Hepatocyte (in vitro differentiated cells): ENCODE data around the gene PRKG1. TPM values are rescaled to one million over a fixed set of nuclear protein-coding genes. Genes with fewer than 3 reads are reported as not detected.

Experiments
- DNase-seq: peaks from one replicate; pipeline ENCODE4 v3.0.0-alpha.2; 2016; ENCODE audit warnings: low spot score
- H2AFZ ChIP-seq: fragments of 200-600 bp; sonication (generic); 2 replicates; pipeline ENCODE4 v1.6.0; 2016; ENCODE audit warnings: antibody characterized with exemption, mild to moderate bottlenecking
- H3K27ac ChIP-seq: fragments of 200-600 bp; sonication (generic); 2 replicates; pipeline ENCODE4 v1.5.1; 2016; ENCODE audit warnings: mild to moderate bottlenecking
- H3K27me3 ChIP-seq: fragments of 200-600 bp; sonication (generic); 2 replicates; pipeline ENCODE4 v1.6.1; 2016
- H3K36me3 ChIP-seq: fragments of 200-600 bp; sonication (generic); replicated peaks from 2 replicates; pipeline ENCODE4 v1.5.1; 2016; ENCODE audit warnings: low read depth; ENCODE audit not compliant: insufficient read depth
- H3K4me1 ChIP-seq: fragments of 200-600 bp; sonication (generic); 2 replicates; pipeline ENCODE4 v1.5.1; 2016; ENCODE audit warnings: mild to moderate bottlenecking, moderate library complexity; ENCODE audit not compliant: insufficient read depth
- H3K4me2 ChIP-seq: fragments of 200-600 bp; sonication (generic); 2 replicates; pipeline ENCODE4 v1.6.0; 2016
- H3K4me3 ChIP-seq: fragments of 200-600 bp; sonication (generic); 2 replicates; pipeline ENCODE4 v1.5.1; 2016; ENCODE audit warnings: mild to moderate bottlenecking
- H3K79me2 ChIP-seq: fragments of 200-600 bp; sonication (generic); 2 replicates; pipeline ENCODE4 v1.6.0; 2017; ENCODE audit warnings: mild to moderate bottlenecking
- H3K9me2 ChIP-seq: fragments of 200-600 bp; sonication (generic); replicated peaks from 2 replicates; pipeline ENCODE4 v1.6.0; 2017; ENCODE audit warnings: mild to moderate bottlenecking; ENCODE audit not compliant: insufficient read depth
- H3K9me3 ChIP-seq: fragments of 200-600 bp; sonication (generic); 2 replicates; pipeline ENCODE4 v1.5.1; 2016; ENCODE audit warnings: low read depth, mild to moderate bottlenecking
- H4K20me1 ChIP-seq: fragments of 200-600 bp; sonication (generic); 2 replicates; pipeline ENCODE4 v1.6.0; 2016; ENCODE audit warnings: mild to moderate bottlenecking; ENCODE audit not compliant: insufficient read depth, poor library complexity, severe bottlenecking
- EZH2 ChIP-seq: fragments of 200-600 bp; sonication (generic); IDR thresholded peaks from 2 replicates; pipeline ENCODE4 v1.6.1; 2016; ENCODE audit warnings: antibody characterized with exemption, mild to moderate bottlenecking, borderline replicate concordance
- EZH2phosphoT487 ChIP-seq: fragments of 200-600 bp; sonication (generic); IDR thresholded peaks from one replicate; pipeline ENCODE4 v1.6.1; 2018; ENCODE audit warnings: antibody characterized with exemption, mild to moderate bottlenecking, low read depth, moderate library complexity; ENCODE audit not compliant: unreplicated experiment, severe bottlenecking
- WGBS: methylation state at CpG from one replicate; pipeline ENCODE4 v1.1.6; 2016; ENCODE audit warnings: low lambda C conversion rate; ENCODE audit errors: missing lambda C conversion rate; 5-methylcytosine and 5-hydroxymethylcytosine counted together
- polyA plus RNA-seq: library from polyadenylated mRNA; unstranded; fragments of >200 nt; fragmentation: Nextera tagmentation; extraction: Ambion mirVana; gene quantifications from 2 replicates; pipeline ENCODE4 v1.2.1, GENCODE V29; 2016
- total RNA-seq: library from RNA; depleted of rRNA; stranded (reverse); fragments of >200 nt; gene quantifications from 2 replicates; pipeline ENCODE4 v1.2.3, GENCODE V29; 2014
- TF ChIP-seq, protein P1 (sequence below): fragments of 200-600 bp; sonication (generic); IDR thresholded peaks from 2 replicates; pipeline ENCODE4 v1.5.1; 2016; ENCODE audit warnings: antibody characterized with exemption, mild to moderate bottlenecking; ENCODE audit not compliant: poor library complexity

Gene PRKG1
- total RNA-seq (8.1 and 12.3 TPM in 2 replicates), polyA plus RNA-seq (4.0 and 5.0 TPM in 2 replicates)

DNA sequence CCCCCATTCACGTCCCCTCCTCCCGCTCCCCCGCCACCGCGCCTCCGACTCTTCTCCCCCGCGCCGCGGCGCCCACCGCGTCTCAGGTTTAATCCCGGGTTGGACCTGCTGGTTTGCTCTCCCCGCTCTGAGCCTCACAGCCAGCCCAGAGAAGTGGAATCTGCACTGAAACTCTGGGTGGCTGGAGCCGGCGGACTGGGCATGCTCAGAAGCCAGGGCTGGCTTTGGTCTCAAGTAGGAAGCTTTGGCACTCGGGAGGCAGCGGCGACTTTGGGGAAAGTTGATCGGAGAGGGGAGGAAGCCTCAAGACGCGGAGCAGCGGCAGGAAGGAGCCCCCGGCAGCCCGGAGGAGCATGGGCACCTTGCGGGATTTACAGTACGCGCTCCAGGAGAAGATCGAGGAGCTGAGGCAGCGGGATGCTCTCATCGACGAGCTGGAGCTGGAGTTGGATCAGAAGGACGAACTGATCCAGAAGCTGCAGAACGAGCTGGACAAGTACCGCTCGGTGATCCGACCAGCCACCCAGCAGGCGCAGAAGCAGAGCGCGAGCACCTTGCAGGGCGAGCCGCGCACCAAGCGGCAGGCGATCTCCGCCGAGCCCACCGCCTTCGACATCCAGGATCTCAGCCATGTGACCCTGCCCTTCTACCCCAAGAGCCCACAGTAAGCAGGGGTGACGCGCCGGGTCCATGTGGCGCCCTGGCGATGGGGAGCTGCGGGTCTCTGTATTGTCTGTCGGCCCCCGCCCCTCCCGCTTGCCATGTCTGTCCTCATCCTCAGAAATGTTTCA, at the start of gene PRKG1:
PRKG1 (plus strand) TSS at position 250 of the 791 bp plus-strand sequence.
- DNase-seq, result peak; percentile 77
- no peaks in the 10 kb centered on the region for H4K20me1 ChIP-seq
- no peaks in the 10 kb centered on the region for H3K9me3 ChIP-seq
- peak within 1 kb of the TSS; percentile 54 for H3K4me3 ChIP-seq
- H3K4me2 ChIP-seq, result peak within 1 kb of the TSS; percentile 87
- under 1% methylated on average over 37 of the region's 59 CpGs for WGBS
- no peaks in the 10 kb centered on the region for H3K79me2 ChIP-seq
- H2AFZ ChIP-seq, result peak within 1 kb of the TSS; percentile 88
- no peaks in the 10 kb centered on the region for H3K36me3 ChIP-seq
- peaks cover 29% of the 10 kb centered on the region for H3K27me3 ChIP-seq
- no peaks in the 10 kb centered on the region for H3K9me2 ChIP-seq
- peak within 1 kb of the TSS; percentile 67 for H3K27ac ChIP-seq
- no peak for TF ChIP-seq EZH2
- TF ChIP-seq, protein P1, sequence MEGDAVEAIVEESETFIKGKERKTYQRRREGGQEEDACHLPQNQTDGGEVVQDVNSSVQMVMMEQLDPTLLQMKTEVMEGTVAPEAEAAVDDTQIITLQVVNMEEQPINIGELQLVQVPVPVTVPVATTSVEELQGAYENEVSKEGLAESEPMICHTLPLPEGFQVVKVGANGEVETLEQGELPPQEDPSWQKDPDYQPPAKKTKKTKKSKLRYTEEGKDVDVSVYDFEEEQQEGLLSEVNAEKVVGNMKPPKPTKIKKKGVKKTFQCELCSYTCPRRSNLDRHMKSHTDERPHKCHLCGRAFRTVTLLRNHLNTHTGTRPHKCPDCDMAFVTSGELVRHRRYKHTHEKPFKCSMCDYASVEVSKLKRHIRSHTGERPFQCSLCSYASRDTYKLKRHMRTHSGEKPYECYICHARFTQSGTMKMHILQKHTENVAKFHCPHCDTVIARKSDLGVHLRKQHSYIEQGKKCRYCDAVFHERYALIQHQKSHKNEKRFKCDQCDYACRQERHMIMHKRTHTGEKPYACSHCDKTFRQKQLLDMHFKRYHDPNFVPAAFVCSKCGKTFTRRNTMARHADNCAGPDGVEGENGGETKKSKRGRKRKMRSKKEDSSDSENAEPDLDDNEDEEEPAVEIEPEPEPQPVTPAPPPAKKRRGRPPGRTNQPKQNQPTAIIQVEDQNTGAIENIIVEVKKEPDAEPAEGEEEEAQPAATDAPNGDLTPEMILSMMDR, result peak; percentile 6
- H3K4me1 ChIP-seq, result no peaks in the 10 kb centered on the region

GRCh38 chr10:51028420-51028819, 45.9 kb upstream of the PRKG1 start:
- H3K27ac ChIP-seq, result no peak overlapping the region
- no peaks in the 10 kb centered on the region for H3K36me3 ChIP-seq
- H3K4me2 ChIP-seq, result no peak overlapping the region
- H3K9me3 ChIP-seq, result no peaks in the 10 kb centered on the region
- no peaks in the 10 kb centered on the region for H3K4me1 ChIP-seq
- H2AFZ ChIP-seq, result no peak overlapping the region
- H3K4me3 ChIP-seq, result no peak overlapping the region
- H4K20me1 ChIP-seq, result no peaks in the 10 kb centered on the region
- H3K9me2 ChIP-seq, result no peaks in the 10 kb centered on the region
- H3K27me3 ChIP-seq, result peaks cover 7% of the 10 kb centered on the region
- H3K79me2 ChIP-seq, result no peaks in the 10 kb centered on the region
- no peak for DNase-seq
- TF ChIP-seq EZH2 (no peak), EZH2phosphoT487 (no peak)
- TF ChIP-seq, protein P1, result no peak

DNA sequence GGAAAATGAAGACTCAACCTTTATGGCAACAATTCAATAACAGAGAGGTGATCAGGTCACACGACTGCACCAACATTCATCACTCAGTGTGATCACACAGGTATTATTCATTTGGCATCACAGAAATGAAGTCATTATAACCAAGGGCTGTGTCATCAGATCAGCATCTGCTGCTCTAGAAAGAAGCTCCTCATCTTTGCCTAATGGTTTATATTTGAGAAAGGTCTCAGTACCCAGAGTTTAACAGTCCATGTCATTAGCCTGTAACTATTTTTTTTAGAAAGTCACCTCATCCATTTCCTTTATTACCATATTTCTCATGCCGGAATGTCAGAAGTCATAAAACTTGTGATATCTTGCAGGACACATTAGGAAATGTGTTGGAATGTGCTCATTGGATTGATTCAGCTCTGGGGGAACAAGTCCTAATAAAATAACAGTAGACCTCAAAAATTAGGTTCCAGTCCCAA, 45.1 kb upstream of the PRKG1 start:
- Histone ChIP-seq H2AFZ (no peak overlapping the region), H3K27me3 (peaks cover 7% of the 10 kb centered on the region), H3K9me3 (no peaks in the 10 kb centered on the region), H4K20me1 (no peaks in the 10 kb centered on the region), H3K79me2 (no peaks in the 10 kb centered on the region), H3K36me3 (no peaks in the 10 kb centered on the region), H3K4me1 (no peaks in the 10 kb centered on the region), H3K4me3 (no peak overlapping the region), H3K27ac (no peak overlapping the region), H3K4me2 (no peak overlapping the region), H3K9me2 (no peaks in the 10 kb centered on the region)
- WGBS, result 77% methylated on average over 2 of the region's 2 CpGs
- DNase-seq, result no peak
- TF ChIP-seq, protein P1, result no peak
- TF ChIP-seq EZH2, result no peak
- no peak for TF ChIP-seq EZH2phosphoT487
